Kidney epithelial cell (primary cell): ENCODE data around the gene VMP1. TPM values are rescaled to one million over a fixed set of nuclear protein-coding genes. Genes with fewer than 3 reads are reported as not detected.
"Not testable (repeated sequence)": the region's sequence is repeated elsewhere in the genome, so short reads cannot be mapped to it uniquely, and the experiment has no call there.

Experiments used
- DNase-seq: peaks from one replicate; pipeline ENCODE4 v3.0.0-alpha.2; 2010; ENCODE audit warnings: low read depth
- H3K27me3 ChIP-seq: 2 replicates; pipeline ENCODE4 v1.6.0; 2011; ENCODE audit warnings: low read length; ENCODE audit not compliant: control insufficient read depth, insufficient read depth
- H3K36me3 ChIP-seq: 2 replicates; pipeline ENCODE4 v1.5.1; 2011; ENCODE audit warnings: low read length; ENCODE audit not compliant: control insufficient read depth, insufficient read depth
- H3K4me3 ChIP-seq: 2 replicates; pipeline ENCODE4 v1.5.1; 2011; ENCODE audit warnings: low read depth, mild to moderate bottlenecking, control low read depth, low read length
- total RNA-seq: library from RNA; depleted of rRNA; stranded (reverse); fragments of >200 nt; gene quantifications from 2 replicates; pipeline ENCODE4 v1.2.3, GENCODE V29; 2015
- TF ChIP-seq, protein P1 (sequence below): IDR thresholded peaks from 2 replicates; pipeline ENCODE4 v1.5.1; 2011; ENCODE audit warnings: mild to moderate bottlenecking, moderate library complexity, low read length, control low read depth, inconsistent platforms; ENCODE audit not compliant: insufficient read depth, poor library complexity, severe bottlenecking

Gene VMP1
- total RNA-seq, 1 donor from 2014 or later = 224 TPM

DNA sequence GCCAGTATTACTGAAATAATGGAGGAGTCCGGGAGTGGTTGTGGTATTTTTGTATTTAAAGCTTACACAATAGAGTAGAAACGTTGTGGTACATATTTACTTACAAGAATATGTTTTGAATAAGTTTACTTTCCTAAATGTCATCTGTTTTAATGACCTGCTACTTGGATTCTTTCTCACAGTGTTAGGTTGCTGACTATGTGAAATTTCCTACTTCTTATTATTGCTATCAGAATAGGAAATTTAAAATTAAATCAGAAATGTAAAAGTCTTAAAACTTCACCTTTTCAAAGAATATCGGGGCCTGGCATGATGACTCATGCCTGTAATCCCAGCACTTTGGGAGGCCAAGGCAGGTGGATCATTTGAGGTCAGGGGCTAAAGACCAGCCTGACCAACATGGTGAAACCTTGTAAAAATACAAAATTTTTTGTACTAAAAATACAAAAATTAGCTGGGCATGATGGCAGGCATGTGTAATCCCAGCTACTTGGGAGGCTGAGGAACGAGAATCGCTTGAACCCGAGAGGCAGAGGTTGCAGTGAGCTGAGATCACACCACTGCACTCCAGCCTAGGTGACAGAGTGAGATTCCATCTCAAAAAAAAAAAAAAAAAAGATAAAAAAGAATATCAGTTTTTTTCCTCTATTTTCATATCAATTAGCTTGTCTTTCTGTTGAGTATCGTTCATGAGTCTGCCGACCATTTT, 77.8 kb downstream of the VMP1 start:
- Histone ChIP-seq H3K27me3 (no peaks in the 10 kb centered on the region), H3K4me3 (no peak overlapping the region), H3K36me3 (no peaks in the 10 kb centered on the region)
- TF ChIP-seq, protein P1, sequence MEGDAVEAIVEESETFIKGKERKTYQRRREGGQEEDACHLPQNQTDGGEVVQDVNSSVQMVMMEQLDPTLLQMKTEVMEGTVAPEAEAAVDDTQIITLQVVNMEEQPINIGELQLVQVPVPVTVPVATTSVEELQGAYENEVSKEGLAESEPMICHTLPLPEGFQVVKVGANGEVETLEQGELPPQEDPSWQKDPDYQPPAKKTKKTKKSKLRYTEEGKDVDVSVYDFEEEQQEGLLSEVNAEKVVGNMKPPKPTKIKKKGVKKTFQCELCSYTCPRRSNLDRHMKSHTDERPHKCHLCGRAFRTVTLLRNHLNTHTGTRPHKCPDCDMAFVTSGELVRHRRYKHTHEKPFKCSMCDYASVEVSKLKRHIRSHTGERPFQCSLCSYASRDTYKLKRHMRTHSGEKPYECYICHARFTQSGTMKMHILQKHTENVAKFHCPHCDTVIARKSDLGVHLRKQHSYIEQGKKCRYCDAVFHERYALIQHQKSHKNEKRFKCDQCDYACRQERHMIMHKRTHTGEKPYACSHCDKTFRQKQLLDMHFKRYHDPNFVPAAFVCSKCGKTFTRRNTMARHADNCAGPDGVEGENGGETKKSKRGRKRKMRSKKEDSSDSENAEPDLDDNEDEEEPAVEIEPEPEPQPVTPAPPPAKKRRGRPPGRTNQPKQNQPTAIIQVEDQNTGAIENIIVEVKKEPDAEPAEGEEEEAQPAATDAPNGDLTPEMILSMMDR = no peak
- DNase-seq = no peak

- Histone ChIP-seq H3K27me3 (no peaks in the 10 kb centered on the region), H3K4me3 (no peak overlapping the region), H3K36me3 (no peaks in the 10 kb centered on the region)
- no peak for DNase-seq
- TF ChIP-seq, protein P1 = no peak
Measured at GRCh38 chr17:59786213-59786535, 78.7 kb downstream of the VMP1 start.

DNA sequence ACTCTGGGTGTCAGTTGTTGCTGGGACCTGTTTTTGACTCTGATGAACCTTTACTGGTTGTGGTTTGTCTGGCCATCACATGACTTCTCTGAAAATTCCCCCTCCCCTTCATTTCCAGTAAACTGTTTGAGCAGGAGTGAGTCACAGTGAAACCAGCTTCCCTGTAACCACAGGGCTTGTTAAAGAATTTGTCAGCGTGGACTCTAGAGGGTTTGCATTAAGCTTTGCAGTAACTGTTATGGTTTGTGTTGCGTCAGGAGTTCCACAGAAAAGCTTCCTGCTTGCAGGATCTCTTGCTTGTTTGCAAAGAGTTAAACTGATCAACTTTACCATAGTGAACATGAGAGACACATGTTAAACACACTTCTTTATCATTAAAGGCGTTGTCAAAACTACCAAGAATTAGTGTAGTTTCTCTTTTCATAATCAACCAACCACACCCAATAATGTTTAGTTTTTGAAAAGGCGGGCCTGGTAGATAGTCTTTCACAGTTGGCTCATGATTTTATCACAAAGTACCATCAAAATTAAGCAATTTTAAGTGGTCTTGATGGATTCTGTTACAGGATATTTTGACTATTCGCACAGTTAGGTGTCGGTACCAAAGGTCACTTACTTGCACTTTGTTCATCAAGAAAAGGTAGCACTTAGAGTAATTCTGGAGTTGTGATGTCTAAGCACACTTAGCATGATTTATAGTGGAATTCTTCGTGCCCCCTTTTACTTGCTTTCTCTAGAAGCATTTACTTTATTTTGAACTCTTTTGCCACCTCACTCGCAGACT, 79.3 kb downstream of the VMP1 start:
- TF ChIP-seq, protein P1 = no peak
- H3K36me3 ChIP-seq = no peaks in the 10 kb centered on the region
- DNase-seq = peak; percentile 100
- no peak overlapping the region for H3K4me3 ChIP-seq
- no peaks in the 10 kb centered on the region for H3K27me3 ChIP-seq

DNA sequence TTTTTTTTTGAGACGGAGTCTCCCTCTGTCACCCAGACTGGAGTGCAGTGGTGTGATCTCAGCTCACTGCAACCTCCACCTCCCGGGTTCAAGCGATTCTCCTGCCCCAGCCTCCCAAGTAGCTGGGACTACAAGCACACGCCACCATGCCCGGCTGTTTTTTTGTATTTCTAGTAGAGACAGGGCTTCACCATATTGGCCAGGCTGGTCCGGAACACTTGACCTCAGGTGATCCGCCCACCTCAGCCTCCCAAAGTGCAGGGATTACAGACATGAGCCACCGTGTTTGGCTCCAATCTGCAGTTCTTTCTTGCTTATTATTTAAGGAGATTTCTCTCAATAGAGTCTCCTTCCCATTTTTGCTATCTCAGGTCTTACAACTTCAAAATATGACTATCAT, 82.4 kb downstream of the VMP1 start:
- not testable (repeated sequence) for DNase-seq, H3K36me3 ChIP-seq, H3K4me3 ChIP-seq, H3K27me3 ChIP-seq

DNA sequence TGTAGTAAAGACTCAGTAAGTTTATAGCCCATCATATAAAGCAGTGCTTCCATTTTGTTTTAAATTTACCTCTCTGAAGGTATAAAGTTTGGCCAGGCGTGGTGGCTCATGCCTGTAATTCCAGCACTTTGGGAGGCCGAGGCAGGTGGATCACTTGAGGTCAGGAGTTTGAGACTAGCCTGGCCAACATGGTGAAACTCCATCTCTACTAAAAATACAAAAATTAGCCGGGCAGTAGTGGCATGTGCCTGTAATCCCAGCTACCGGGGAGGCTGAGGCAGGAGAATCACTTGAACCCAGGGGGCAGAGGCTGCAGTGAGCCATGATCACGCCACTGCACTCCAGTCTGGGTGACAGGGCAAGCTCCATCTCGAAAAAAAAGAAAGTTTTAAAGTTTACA, 83.0 kb downstream of the VMP1 start:
- H3K4me3 ChIP-seq, DNase-seq, H3K27me3 ChIP-seq, H3K36me3 ChIP-seq: not testable (repeated sequence)

- Histone ChIP-seq H3K4me3 (no peak overlapping the region), H3K27me3 (no peaks in the 10 kb centered on the region), H3K36me3 (no peaks in the 10 kb centered on the region)
- DNase-seq = no peak
- TF ChIP-seq, protein P1 = no peak
Measured at GRCh38 chr17:59790910-59791309, 83.5 kb downstream of the VMP1 start.
